Esophagus muscularis mucosa (tissue), 4 donors: ENCODE data around the gene LRRC41. TPM values are rescaled to one million over a fixed set of nuclear protein-coding genes. Genes with fewer than 3 reads are reported as not detected.
A peak's percentile ranks its signal among the peaks of the same experiment; 100 is the strongest.

Source experiments
- DNase-seq: peaks from one replicate; pipeline ENCODE4 v3.0.0-alpha.2; 2017; ENCODE audit errors: extremely low spot score
- H3K27ac ChIP-seq, 4 donors: fragments of 200-600 bp; sonication (generic); replicated peaks in 1 of 4; 1 replicate in 3 of 4; 2 replicates in 1 of 4; pipeline ENCODE4 v1.5.1; 2016 to 2019; ENCODE audit warnings: mild to moderate bottlenecking in 1 of 4
- H3K27me3 ChIP-seq, 4 donors: fragments of 200-600 bp; sonication (generic); one replicate each; pipeline versions ENCODE4 v1.5.1 to v1.6.0; 2016 to 2019
- H3K36me3 ChIP-seq, 4 donors: fragments of 200-600 bp; sonication (generic); one replicate each; pipeline ENCODE4 v1.5.1; 2016 to 2019
- H3K4me1 ChIP-seq, 4 donors: fragments of 200-600 bp; sonication (generic); one replicate each; pipeline ENCODE4 v1.5.1; 2016 to 2019
- H3K4me3 ChIP-seq, 4 donors: fragments of 200-600 bp; sonication (generic); 1 replicate in 2 of 4; 2 replicates in 2 of 4; pipeline ENCODE4 v1.5.1; 2016 to 2019; ENCODE audit warnings: mild to moderate bottlenecking in 4 of 4, moderate library complexity in 1 of 4
- H3K9me3 ChIP-seq, 4 donors: fragments of 200-600 bp; sonication (generic); 1 replicate in 3 of 4; 2 replicates in 1 of 4; pipeline ENCODE4 v1.5.1; 2016 to 2019
- CTCF ChIP-seq, 3 experiments: fragments of 200-600 bp in 2 of 3; fragments of 450-650 bp in 1 of 3; sonication (generic) in 2 of 3; IDR thresholded peaks; one replicate each; pipeline ENCODE4 v1.5.1; 2017 to 2019; ENCODE audit warnings: antibody characterized with exemption in 3 of 3, mild to moderate bottlenecking in 2 of 3, moderate library complexity in 1 of 3
- EP300 ChIP-seq: sonication (generic); formaldehyde crosslinking; IDR thresholded peaks from one replicate; pipeline ENCODE4 v1.6.1; 2017; ENCODE audit warnings: antibody characterized with exemption
- POLR2A ChIP-seq: fragments of 450-650 bp; IDR thresholded peaks from one replicate; pipeline ENCODE4 v1.6.1; 2017; ENCODE audit warnings: antibody characterized with exemption, moderate library complexity, mild to moderate bottlenecking, low read depth
- POLR2AphosphoS5 ChIP-seq, 2 donors: sonication (generic); formaldehyde crosslinking; IDR thresholded peaks; one replicate each; pipeline ENCODE4 v1.6.1; 2017; ENCODE audit warnings: antibody characterized with exemption in 2 of 2
- WGBS: methylation state at CpG from one replicate; pipeline ENCODE4 v1.1.5; 2018; 5-methylcytosine and 5-hydroxymethylcytosine counted together
- intact Hi-C: fragments of 100-400 bp; cut with DNase I; formaldehyde crosslinking; loops from one replicate; pipeline ENCODE4 v1.15.1; 2023
- total RNA-seq, 4 donors: library from RNA; depleted of rRNA; stranded (reverse); fragments of >200 nt; gene quantifications; one replicate each; pipeline versions ENCODE4 v1.1.0 to v1.2.1, GENCODE V29; 2016

Gene LRRC41
- total RNA-seq, 4 donors from 2014 or later = 59.0 to 81.1 (median 75.8) TPM

GRCh38 chr1:46256523-46256922 is 46.9 kb downstream of the LRRC41 start:
- no peaks in the 10 kb centered on the region for H3K36me3 ChIP-seq
- no peak for DNase-seq
- WGBS = 93% methylated on average over 2 of the region's 2 CpGs
- no peaks in the 10 kb centered on the region for H3K27me3 ChIP-seq
- no peak overlapping the region for H3K4me3 ChIP-seq
- H3K27ac ChIP-seq = no peak overlapping the region
- intact Hi-C loops = no loop called here
- no peaks in the 10 kb centered on the region for H3K4me1 ChIP-seq
- TF ChIP-seq POLR2A = no peak
- no peak for TF ChIP-seq EP300
- no peak for TF ChIP-seq POLR2AphosphoS5 (IDR thresholded peaks at IDR 0.05)
- TF ChIP-seq CTCF (IDR thresholded peaks at IDR 0.05) = no peak
- H3K9me3 ChIP-seq = no peaks in the 10 kb centered on the region

- no peak for TF ChIP-seq EP300
- TF ChIP-seq CTCF (IDR thresholded peaks at IDR 0.05) = no peak
- TF ChIP-seq POLR2A = no peak
- TF ChIP-seq POLR2AphosphoS5 (IDR thresholded peaks at IDR 0.05) = no peak
- no peak overlapping the region for H3K27ac ChIP-seq
- H3K4me1 ChIP-seq = no peaks in the 10 kb centered on the region
- WGBS = 95% methylated on average over 5 of the region's 5 CpGs
- no peaks in the 10 kb centered on the region for H3K9me3 ChIP-seq
- no peak for DNase-seq
- no peaks in the 10 kb centered on the region for H3K36me3 ChIP-seq
- no peaks in the 10 kb centered on the region for H3K27me3 ChIP-seq
- intact Hi-C loops = no loop called here
- no peak overlapping the region for H3K4me3 ChIP-seq
These were observed 48.7 kb downstream of the LRRC41 start for GRCh38 chr1:46254668-46255067.

- H3K27ac ChIP-seq = no peak overlapping the region
- WGBS = 0% methylated on average over 7 of the region's 7 CpGs
- H3K4me1 ChIP-seq = peaks cover 11 to 20% (median 17%) of the 10 kb centered on the region in 4 donors
- no peaks in the 10 kb centered on the region for H3K27me3 ChIP-seq
- intact Hi-C loops = no loop called here
- no peaks in the 10 kb centered on the region for H3K36me3 ChIP-seq
- H3K4me3 ChIP-seq = peak overlapping the region; percentile 55 to 82 (median 68)
- TF ChIP-seq CTCF (IDR thresholded peaks at IDR 0.05) = no peak
- no peak for TF ChIP-seq POLR2AphosphoS5 (IDR thresholded peaks at IDR 0.05)
- no peak for TF ChIP-seq EP300
- TF ChIP-seq POLR2A = no peak
- H3K9me3 ChIP-seq = no peaks in the 10 kb centered on the region
- DNase-seq = no peak
These were observed 55.1 kb downstream of the LRRC41 start for GRCh38 chr1:46248122-46248920.

GRCh38 chr1:46247436-46248121 is 55.8 kb downstream of the LRRC41 start, which contains the start of gene RAD54L:
TSS of gene RAD54L (plus strand) at chr1:46247763. CDS start at chr1:46248406, 643 bp downstream.
- WGBS = 3% methylated on average over 25 of the region's 49 CpGs
- Histone ChIP-seq H3K27me3 (no peaks in the 10 kb centered on the region), H3K9me3 (no peaks in the 10 kb centered on the region), H3K4me1 (peaks cover 11 to 20% (median 17%) of the 10 kb centered on the region in 4 donors), H3K36me3 (no peaks in the 10 kb centered on the region), H3K27ac (peak within 1 kb of the TSS; percentile 48 to 67 (median 56)), H3K4me3 (peak within 1 kb of the TSS; percentile 55 to 82 (median 68))
- intact Hi-C loops = no loop called here
- TF ChIP-seq CTCF (IDR thresholded peaks at IDR 0.05) (no peak), POLR2AphosphoS5 (IDR thresholded peaks at IDR 0.05) (peak; percentile 53 to 90)
- peak; percentile 99 for DNase-seq
